Measurements from ENCODE around the gene ARHGEF10L.

DNA sequence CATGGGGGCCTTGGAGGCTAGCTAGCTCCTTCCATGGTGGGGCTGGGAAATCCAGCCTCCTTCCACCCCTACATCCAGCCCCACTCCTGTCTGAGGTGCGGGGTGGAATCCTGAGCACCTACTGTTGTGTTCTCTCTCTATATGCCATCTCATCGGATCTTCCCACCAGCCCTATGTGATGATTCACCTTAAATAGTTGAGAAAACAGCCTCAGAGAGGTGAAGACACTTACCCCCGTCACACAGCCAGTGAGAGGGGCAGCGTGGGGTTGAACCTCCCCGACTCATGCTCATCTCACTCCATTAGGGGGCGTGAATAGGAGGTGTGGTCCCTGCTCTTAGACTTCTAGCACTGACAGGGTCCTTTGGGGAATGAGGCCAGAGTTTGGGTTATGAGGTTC, 184.7 kb downstream of the ARHGEF10L start:
- TF ChIP-seq, protein P1, sequence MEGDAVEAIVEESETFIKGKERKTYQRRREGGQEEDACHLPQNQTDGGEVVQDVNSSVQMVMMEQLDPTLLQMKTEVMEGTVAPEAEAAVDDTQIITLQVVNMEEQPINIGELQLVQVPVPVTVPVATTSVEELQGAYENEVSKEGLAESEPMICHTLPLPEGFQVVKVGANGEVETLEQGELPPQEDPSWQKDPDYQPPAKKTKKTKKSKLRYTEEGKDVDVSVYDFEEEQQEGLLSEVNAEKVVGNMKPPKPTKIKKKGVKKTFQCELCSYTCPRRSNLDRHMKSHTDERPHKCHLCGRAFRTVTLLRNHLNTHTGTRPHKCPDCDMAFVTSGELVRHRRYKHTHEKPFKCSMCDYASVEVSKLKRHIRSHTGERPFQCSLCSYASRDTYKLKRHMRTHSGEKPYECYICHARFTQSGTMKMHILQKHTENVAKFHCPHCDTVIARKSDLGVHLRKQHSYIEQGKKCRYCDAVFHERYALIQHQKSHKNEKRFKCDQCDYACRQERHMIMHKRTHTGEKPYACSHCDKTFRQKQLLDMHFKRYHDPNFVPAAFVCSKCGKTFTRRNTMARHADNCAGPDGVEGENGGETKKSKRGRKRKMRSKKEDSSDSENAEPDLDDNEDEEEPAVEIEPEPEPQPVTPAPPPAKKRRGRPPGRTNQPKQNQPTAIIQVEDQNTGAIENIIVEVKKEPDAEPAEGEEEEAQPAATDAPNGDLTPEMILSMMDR (IDR thresholded peaks at IDR 0.05): no peak
- no peak for TF ChIP-seq POLR2AphosphoS5 (IDR thresholded peaks at IDR 0.05; ENCODE audit: insufficient read depth in 1 of 2, low read depth in 1 of 2)

Data from vagina (tissue), 2 donors.